Brain microvascular endothelial cell (primary cell): Measurements from ENCODE around the gene RNGTT.
A peak's percentile ranks its signal among the peaks of the same experiment; 100 is the strongest.

Source experiments
- DNase-seq: peaks from one replicate; pipeline ENCODE4 v3.0.0-alpha.2; 2020
- H3K27ac ChIP-seq: fragments of 250-450 bp; sonication (Bioruptor Pico); 2 replicates; pipeline ENCODE4 v1.5.1; 2020; ENCODE audit warnings: mild to moderate bottlenecking, moderate library complexity
- H3K27me3 ChIP-seq: fragments of 250-450 bp; sonication (Bioruptor Pico); replicated peaks from 2 replicates; pipeline ENCODE4 v1.5.1; 2020; ENCODE audit warnings: mild to moderate bottlenecking
- H3K36me3 ChIP-seq: fragments of 250-450 bp; sonication (Bioruptor Pico); replicated peaks from 2 replicates; pipeline ENCODE4 v1.5.1; 2020; ENCODE audit warnings: mild to moderate bottlenecking
- H3K4me3 ChIP-seq: 2 replicates; pipeline ENCODE4 v1.5.1; 2011; ENCODE audit warnings: low read depth, mild to moderate bottlenecking, control low read depth, low read length, moderate library complexity
- in situ Hi-C: cut with HindIII; loops from 2 replicates; pipeline ENCODE4 v1.10.0; 2017; ENCODE audit warnings: low sequenced_read_pairs, low pct_ligation_motif_present
- TF ChIP-seq, protein P1 (sequence below): IDR thresholded peaks from 2 replicates; pipeline ENCODE4 v1.5.1; 2011; ENCODE audit warnings: low read depth, mild to moderate bottlenecking, moderate library complexity, low read length, control low read depth, inconsistent platforms; ENCODE audit errors: missing control alignments

RNGTT gene

DNA sequence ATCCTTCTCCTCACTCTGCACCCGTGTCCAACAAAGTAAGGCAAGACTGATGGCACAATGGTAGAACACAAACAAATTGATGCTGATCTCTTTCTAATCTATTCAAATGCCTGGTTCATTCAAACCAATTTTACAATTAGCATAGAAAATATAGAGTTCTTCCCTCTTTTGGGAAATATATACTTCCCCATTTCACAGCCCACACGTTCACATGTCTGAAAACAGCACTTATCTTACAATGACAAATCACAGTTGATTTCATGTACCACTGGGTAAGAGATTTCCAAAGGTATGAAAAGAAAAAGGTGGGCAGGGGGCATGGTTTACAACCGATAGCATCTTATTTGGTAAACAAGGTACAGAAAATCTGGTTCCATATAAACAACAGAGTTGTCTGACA lies 137.6 kb downstream of the RNGTT start:
- no peak for DNase-seq
- H3K36me3 ChIP-seq: no peaks in the 10 kb centered on the region
- in situ Hi-C loops: no loop called here
- no peak overlapping the region for H3K4me3 ChIP-seq
- H3K27ac ChIP-seq: no peak overlapping the region
- TF ChIP-seq, protein P1, sequence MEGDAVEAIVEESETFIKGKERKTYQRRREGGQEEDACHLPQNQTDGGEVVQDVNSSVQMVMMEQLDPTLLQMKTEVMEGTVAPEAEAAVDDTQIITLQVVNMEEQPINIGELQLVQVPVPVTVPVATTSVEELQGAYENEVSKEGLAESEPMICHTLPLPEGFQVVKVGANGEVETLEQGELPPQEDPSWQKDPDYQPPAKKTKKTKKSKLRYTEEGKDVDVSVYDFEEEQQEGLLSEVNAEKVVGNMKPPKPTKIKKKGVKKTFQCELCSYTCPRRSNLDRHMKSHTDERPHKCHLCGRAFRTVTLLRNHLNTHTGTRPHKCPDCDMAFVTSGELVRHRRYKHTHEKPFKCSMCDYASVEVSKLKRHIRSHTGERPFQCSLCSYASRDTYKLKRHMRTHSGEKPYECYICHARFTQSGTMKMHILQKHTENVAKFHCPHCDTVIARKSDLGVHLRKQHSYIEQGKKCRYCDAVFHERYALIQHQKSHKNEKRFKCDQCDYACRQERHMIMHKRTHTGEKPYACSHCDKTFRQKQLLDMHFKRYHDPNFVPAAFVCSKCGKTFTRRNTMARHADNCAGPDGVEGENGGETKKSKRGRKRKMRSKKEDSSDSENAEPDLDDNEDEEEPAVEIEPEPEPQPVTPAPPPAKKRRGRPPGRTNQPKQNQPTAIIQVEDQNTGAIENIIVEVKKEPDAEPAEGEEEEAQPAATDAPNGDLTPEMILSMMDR: no peak
- no peaks in the 10 kb centered on the region for H3K27me3 ChIP-seq

DNA sequence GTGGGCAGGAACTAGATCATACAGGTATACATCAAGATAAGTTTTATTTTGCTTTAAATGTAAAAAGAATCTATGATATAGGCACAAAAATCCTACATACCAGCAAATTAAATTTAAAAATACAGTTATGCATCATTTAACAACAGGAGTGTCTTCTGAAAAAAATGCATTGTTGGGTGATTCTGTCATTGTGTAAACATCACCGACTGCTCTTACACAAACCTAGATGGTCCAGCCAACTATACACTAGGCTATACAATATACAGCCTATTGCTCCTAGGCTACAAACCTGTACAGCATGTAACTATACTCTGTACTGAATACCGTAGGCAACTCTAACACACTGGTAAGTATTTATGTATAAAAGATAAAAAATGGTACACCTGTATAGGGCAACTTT lies 139.4 kb downstream of the RNGTT start:
- H3K27me3 ChIP-seq: no peaks in the 10 kb centered on the region
- in situ Hi-C loops: no loop called here
- no peaks in the 10 kb centered on the region for H3K36me3 ChIP-seq
- peak; percentile 51 for DNase-seq
- no peak overlapping the region for H3K27ac ChIP-seq
- no peak overlapping the region for H3K4me3 ChIP-seq
- TF ChIP-seq, protein P1: no peak

DNA sequence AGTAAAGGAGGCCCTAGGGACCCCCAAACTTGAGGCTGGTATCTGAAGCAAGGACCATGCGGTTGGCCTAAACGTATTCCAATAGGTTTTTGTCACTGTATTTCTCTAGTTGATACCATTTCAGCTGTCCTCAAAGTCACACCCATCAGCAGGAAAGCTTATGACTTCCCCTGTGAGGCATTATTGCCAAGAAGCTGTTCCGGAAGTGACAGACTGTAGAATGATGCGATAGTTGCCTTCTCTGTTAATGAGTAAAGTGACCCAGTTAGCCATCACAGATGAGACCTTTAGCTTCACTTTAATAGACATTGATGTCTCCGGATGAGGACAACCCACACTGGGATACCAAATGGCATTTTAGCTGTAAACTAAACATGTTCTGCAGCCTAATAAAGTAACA lies 147.9 kb downstream of the RNGTT start:
- no peaks in the 10 kb centered on the region for H3K27me3 ChIP-seq
- in situ Hi-C loops: no loop called here
- TF ChIP-seq, protein P1: no peak
- H3K4me3 ChIP-seq: no peak overlapping the region
- no peak for DNase-seq
- H3K27ac ChIP-seq: no peak overlapping the region
- no peaks in the 10 kb centered on the region for H3K36me3 ChIP-seq

DNA sequence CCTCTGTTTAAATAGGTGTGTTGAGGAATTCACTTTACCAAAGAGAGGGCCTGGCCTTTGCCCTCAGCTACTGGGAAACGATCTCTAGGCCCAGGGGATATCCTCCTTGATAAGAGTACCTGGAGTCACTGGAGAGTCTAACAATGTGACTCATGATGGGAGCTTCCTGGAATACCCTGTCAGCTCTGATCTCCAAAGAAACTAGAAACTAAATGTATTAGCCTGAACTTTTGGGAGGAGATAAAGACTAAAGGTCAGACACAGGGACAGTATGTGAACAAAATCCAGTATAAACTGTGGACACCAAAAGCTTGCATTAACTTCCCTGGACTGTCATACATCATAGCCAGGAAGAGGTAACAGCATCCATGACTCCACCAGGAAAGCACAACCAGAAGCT lies 148.5 kb downstream of the RNGTT start:
- TF ChIP-seq, protein P1: no peak
- no peak overlapping the region for H3K4me3 ChIP-seq
- no peak for DNase-seq
- in situ Hi-C loops: no loop called here
- no peaks in the 10 kb centered on the region for H3K36me3 ChIP-seq
- no peaks in the 10 kb centered on the region for H3K27me3 ChIP-seq
- no peak overlapping the region for H3K27ac ChIP-seq

DNA sequence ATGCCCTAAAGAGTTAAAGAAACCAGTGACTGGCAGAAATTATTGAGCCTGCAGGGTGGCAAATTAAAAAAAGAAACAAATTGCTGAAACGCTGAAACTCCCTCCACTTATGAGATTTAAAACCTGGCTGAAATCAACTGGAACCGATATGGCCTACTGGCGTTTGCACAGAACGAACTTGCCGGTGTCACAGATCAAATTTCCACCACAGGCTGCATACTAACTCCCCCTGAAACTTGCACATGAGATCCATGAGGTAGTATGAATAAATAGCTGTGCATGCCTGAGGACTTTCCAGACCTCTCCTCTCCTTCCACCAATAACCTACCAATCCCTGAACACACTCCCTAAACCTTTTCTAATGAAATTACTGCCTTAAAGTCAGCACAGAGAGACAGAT lies 150.4 kb downstream of the RNGTT start:
- DNase-seq: no peak
- H3K36me3 ChIP-seq: no peaks in the 10 kb centered on the region
- TF ChIP-seq, protein P1: no peak

DNA sequence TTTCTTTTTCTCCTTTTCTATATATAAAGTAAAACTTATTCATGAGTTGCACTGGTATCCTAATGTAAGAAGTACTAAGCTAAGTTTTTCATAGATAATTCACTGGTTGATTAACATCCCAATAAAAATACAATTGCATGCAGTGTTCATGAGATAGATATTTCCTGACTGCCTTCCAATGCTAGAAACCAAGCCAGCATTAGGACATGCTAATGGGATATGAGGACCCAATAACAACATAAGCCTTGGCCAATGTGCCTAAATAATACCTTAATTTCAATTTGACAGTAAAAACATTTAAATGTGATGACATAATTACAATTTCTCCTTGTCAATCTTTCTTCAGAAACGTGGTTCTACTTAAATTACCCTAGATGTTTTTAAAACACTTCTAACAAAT lies 152.7 kb downstream of the RNGTT start:
- TF ChIP-seq, protein P1: no peak
- H3K4me3 ChIP-seq: no peak overlapping the region
- in situ Hi-C loops: no loop called here
- DNase-seq: no peak
- H3K27me3 ChIP-seq: no peaks in the 10 kb centered on the region
- H3K36me3 ChIP-seq: no peaks in the 10 kb centered on the region
- H3K27ac ChIP-seq: no peak overlapping the region

More for the DNA sequence above, 150.4 kb downstream of the RNGTT start:
- Histone ChIP-seq H3K27me3 (no peaks in the 10 kb centered on the region), H3K4me3 (no peak overlapping the region), H3K27ac (no peak overlapping the region)
- in situ Hi-C loops: no loop called here
